Fibroblast of lung (primary cell): ENCODE data around the gene LARP6.

Experiments
- EZH2 ChIP-seq: IDR thresholded peaks from 2 replicates; pipeline ENCODE4 v1.5.1; 2012; ENCODE audit warnings: low read length, control low read depth, mild to moderate bottlenecking; ENCODE audit errors: missing control alignments
- TF ChIP-seq, protein P1 (sequence below), 2 donors: IDR thresholded peaks in 1 of 2; conservative IDR thresholded peaks in 1 of 2; 1 replicate in 1 of 2; 2 replicates in 1 of 2; pipeline ENCODE4 v1.5.1; 2011 to 2012; ENCODE audit warnings: low read length in 2 of 2, control low read depth in 1 of 2, inconsistent platforms in 1 of 2, low read depth in 1 of 2, mild to moderate bottlenecking in 1 of 2

DNA sequence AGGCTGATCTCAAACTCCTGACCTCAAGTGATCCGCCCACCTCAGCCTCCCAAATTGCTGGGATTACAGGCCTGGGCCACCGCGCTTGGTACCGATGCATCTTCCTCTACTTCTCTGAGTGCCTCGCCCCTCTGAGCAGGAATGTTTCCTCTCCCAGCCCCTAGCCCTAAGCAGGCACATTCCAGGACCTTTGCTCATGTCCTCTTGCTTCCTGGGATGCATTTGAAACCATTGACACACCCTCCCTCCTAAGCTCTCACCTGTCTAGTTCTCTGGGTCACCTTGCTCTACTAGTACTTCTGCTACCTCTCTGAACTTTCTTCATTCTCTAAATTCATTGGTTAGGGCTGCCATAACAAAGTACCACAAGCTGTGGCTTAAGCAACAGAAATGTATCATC, 72.7 kb downstream of the LARP6 start:
- TF ChIP-seq, protein P1, sequence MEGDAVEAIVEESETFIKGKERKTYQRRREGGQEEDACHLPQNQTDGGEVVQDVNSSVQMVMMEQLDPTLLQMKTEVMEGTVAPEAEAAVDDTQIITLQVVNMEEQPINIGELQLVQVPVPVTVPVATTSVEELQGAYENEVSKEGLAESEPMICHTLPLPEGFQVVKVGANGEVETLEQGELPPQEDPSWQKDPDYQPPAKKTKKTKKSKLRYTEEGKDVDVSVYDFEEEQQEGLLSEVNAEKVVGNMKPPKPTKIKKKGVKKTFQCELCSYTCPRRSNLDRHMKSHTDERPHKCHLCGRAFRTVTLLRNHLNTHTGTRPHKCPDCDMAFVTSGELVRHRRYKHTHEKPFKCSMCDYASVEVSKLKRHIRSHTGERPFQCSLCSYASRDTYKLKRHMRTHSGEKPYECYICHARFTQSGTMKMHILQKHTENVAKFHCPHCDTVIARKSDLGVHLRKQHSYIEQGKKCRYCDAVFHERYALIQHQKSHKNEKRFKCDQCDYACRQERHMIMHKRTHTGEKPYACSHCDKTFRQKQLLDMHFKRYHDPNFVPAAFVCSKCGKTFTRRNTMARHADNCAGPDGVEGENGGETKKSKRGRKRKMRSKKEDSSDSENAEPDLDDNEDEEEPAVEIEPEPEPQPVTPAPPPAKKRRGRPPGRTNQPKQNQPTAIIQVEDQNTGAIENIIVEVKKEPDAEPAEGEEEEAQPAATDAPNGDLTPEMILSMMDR (conservative IDR thresholded peaks at IDR 0.05 in 1 of 2, IDR thresholded peaks at IDR 0.05 in 1 of 2; ENCODE audit: low read depth in 1 of 2, low read length in 2 of 2) = no peak
- TF ChIP-seq EZH2 = no peak
